Measurements from ENCODE around the gene CENPU.
"Not testable (repeated sequence)": the region's sequence is repeated elsewhere in the genome, so short reads cannot be mapped to it uniquely, and the experiment has no call there.

Gene CENPU

DNA sequence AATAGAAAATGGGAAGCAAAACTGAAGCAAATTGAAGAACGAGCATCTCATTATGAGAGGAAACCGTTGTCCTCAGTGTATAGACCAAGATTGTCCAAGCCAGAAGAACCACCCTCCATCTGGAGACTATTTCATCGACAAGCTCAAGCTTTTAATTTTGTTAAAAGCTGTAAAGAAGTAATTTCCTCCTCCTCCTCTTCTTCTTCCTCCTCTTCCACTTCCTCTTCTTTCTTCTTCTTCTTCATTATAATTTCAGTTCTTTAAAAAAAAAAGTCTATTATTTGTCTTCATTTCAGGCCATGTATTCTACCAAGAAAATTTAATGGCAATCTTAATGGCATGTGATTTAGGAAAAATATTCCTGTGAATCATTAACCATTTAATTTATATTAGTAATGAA, 76.8 kb downstream of the CENPU start:
- DNase-seq (ENCODE audit: insufficient read length, low spot score) (no peak), FAIRE-seq (no peak)
- TF ChIP-seq, protein P1, sequence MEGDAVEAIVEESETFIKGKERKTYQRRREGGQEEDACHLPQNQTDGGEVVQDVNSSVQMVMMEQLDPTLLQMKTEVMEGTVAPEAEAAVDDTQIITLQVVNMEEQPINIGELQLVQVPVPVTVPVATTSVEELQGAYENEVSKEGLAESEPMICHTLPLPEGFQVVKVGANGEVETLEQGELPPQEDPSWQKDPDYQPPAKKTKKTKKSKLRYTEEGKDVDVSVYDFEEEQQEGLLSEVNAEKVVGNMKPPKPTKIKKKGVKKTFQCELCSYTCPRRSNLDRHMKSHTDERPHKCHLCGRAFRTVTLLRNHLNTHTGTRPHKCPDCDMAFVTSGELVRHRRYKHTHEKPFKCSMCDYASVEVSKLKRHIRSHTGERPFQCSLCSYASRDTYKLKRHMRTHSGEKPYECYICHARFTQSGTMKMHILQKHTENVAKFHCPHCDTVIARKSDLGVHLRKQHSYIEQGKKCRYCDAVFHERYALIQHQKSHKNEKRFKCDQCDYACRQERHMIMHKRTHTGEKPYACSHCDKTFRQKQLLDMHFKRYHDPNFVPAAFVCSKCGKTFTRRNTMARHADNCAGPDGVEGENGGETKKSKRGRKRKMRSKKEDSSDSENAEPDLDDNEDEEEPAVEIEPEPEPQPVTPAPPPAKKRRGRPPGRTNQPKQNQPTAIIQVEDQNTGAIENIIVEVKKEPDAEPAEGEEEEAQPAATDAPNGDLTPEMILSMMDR (IDR thresholded peaks at IDR 0.05; ENCODE audit: insufficient read depth, missing control alignments), result no peak

DNA sequence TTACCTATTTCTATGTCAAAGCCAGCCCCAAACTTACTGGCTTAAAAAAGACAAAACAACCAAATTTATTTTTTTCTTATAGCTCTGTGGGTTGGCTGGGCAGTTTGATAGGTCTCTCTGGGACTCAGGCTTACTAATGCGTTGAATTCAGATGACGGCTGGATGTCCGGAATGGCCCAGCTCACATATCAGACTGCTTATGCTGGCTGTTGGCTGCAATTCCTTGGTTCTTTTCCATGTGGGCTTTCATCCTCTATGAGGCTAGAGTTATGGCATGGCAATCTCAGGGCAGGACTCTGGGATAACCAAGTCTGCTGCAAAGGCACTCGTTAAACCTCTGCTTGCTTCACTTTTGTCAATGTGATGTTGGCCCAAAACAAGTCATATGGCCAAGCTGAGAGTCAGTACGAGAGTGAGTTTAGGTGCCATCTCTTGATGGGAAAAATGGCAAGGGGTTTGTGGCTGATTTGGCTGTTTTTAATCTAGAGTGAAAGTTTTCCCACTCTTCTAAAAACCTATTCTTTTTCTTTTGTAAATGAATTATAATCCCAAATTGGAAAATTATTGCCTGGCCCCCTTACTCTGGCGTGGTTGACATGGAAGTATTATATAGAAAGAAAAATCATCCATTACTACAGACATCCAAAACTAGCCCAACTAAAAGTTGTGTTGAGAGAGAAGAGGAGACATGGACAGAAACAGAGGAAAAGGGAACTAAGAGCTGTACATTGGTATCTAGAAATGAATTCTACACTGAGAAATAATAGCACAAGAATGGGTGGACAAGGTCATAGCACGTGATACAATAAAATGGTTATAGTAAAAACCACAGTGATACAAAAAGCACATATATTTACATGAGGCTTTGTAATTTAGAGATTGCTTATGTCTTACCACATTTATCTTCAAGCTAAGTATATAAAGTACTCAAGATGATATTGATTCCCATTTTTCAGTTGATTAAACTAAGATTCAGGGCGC, 77.7 kb downstream of the CENPU start:
- DNase-seq (ENCODE audit: insufficient read length, low spot score) (no peak), FAIRE-seq (no peak)
- TF ChIP-seq, protein P1 (IDR thresholded peaks at IDR 0.05; ENCODE audit: insufficient read depth, missing control alignments), result no peak

DNA sequence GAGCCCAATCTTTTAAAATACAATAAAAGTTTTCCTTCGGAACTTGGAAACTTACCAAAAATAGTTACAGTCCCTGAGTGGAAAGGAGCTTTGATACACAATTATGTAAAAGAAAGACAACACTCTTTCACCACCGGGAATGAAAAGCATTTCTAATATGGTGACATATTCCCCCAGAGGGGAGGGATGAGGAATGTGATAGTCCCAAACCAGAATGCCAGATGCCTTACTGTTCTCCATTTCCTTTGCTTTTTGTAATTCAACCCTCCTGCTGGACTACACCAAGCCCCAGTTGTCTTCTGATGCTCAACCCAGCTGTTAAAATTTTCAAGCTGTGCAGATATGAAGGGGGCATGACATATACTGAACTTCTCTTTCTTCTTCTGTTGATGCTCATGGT, 80.2 kb downstream of the CENPU start:
- no peak for DNase-seq (ENCODE audit: insufficient read length, low spot score)
- TF ChIP-seq, protein P1 (IDR thresholded peaks at IDR 0.05; ENCODE audit: insufficient read depth, missing control alignments), result no peak
- FAIRE-seq, result no peak

DNA sequence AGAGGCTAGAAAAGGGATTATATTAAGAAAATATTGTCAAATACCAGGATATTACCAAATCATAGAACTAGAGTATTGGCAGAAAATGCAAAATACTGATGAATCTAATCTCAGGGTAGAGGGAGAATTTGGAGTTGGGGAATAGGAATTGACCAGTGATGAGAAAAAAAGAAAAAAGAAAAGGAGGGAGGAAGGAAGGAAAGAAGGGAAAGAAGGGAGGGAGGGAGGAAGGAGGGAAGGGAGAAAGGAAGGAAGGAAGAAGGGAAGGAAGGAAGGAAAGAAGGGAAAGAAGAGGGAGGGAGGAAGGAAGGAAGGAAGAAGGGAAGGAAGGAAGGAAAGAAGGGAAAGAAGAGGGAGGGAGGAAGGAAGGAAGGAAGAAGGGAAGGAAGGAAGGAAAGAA, 81.2 kb downstream of the CENPU start:
- FAIRE-seq; DNase-seq (ENCODE audit: insufficient read length, low spot score): not testable (repeated sequence)

DNA sequence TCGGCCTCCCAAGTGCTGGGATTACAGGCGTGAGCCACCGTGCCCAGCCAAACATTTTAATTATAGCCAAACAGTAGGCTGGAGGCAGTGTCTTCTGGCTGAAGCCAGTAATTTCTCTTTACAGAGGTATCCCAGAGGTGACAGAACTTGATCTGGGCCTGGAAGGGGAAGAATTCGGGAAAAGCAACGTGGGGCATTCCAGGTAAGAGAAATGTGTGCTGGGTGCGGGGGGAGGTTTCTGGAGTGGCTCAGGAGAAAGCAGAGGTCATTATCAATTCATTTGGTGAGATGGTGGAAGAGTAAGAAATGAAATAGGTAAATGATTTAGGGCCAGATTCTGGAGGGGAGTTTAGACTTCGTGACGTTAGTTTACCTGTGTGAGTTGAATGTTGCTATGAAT, 82.0 kb downstream of the CENPU start:
- FAIRE-seq, result no peak
- no peak for DNase-seq (ENCODE audit: insufficient read length, low spot score)
- TF ChIP-seq, protein P1 (IDR thresholded peaks at IDR 0.05; ENCODE audit: insufficient read depth, missing control alignments), result no peak

DNA sequence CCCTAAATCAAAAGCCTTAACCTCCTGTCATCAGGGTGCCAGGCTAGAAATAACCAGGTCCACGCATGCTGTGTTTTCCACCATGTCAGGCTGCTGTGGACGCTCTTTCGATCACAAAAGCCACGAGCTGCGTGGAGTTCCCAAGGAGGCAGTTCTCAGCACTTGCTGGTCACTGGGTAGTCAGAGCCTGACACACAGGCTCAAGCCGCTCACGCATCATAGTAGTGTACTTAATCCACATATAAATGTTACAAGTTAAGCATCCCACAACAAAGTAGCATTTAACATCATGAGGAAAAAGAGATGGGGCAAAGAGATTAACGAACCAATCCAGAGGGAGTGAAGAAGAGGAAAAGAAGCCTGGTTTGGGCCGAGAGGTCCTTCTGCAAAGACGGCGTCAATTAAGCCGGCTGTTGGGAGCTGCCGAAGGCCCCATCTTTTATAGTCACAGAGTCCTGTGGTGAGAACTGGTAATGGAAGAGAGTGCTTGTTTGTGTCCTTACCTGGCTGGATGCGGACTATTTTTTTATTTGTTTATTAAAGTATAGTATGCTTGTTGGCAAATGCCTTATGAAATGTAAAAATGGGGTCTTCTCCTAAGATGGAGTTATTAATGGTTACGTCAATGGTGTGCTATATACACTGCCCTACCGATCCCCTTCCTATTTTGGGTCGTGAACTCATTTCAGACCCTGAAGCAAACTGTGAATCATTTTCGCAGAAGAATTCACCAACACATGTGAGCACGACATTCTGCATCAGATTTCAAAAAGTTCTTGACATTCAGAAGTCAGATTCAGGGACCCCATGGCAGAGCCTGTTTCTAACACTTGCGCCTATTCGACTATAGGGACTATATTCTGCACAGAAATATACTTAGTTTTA, 83.7 kb downstream of the CENPU start:
- TF ChIP-seq, protein P1 (IDR thresholded peaks at IDR 0.05; ENCODE audit: insufficient read depth, missing control alignments), result no peak
- FAIRE-seq (no peak), DNase-seq (ENCODE audit: insufficient read length, low spot score) (no peak)
